ENCODE data around the gene FRY.

Gene FRY

GRCh38 chr13:32299893-32300292 lies 268.3 kb downstream of the FRY start:
- no peak for DNase-seq (ENCODE audit: low spot score)
- FAIRE-seq: no peak

- FAIRE-seq (no peak), DNase-seq (ENCODE audit: low spot score) (no peak)
These were observed 268.8 kb downstream of the FRY start for GRCh38 chr13:32300406-32300805.

- DNase-seq (ENCODE audit: low spot score): no peak
- FAIRE-seq: no peak
These were observed 269.3 kb downstream of the FRY start for GRCh38 chr13:32300920-32301319.

DNA sequence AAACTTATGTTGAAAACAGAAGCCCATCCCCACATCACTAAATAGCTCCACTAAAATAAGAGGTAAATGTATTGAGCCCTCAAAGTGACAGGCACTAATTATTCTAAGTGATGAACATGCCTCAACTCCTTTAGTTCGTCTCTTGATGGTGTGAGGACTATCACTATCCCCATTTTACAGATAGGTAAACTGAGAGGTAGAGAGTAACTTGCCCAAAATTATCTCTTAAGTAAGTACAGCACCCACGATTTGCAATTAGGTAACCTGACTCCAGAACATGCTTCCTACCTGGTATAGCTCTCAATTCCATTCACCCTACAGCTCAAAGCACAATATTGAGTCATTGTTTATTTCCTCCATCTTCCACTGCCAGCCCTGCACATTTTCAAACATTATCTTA lies 270.9 kb downstream of the FRY start:
- DNase-seq (ENCODE audit: low spot score) (no peak), FAIRE-seq (no peak)

DNA sequence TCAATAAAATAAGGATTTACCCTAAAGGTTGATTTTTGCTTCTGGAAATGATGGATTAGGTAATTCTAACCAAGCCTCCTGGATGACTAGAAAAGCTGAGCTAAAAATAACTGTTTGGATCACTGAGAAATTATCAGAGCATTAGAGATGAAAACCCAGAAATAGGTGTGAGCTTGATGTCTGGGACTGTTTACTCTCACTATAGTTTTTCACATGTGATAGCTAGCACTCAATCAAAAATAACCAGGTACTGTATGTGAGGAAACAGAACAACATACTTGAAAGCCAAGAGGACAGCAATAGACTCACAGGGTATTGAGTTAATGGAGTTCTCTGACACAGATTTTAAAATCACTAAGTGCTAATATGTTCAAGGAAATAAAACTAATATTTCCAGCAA lies 274.1 kb downstream of the FRY start:
- FAIRE-seq: no peak
- no peak for DNase-seq (ENCODE audit: low spot score)

DNA sequence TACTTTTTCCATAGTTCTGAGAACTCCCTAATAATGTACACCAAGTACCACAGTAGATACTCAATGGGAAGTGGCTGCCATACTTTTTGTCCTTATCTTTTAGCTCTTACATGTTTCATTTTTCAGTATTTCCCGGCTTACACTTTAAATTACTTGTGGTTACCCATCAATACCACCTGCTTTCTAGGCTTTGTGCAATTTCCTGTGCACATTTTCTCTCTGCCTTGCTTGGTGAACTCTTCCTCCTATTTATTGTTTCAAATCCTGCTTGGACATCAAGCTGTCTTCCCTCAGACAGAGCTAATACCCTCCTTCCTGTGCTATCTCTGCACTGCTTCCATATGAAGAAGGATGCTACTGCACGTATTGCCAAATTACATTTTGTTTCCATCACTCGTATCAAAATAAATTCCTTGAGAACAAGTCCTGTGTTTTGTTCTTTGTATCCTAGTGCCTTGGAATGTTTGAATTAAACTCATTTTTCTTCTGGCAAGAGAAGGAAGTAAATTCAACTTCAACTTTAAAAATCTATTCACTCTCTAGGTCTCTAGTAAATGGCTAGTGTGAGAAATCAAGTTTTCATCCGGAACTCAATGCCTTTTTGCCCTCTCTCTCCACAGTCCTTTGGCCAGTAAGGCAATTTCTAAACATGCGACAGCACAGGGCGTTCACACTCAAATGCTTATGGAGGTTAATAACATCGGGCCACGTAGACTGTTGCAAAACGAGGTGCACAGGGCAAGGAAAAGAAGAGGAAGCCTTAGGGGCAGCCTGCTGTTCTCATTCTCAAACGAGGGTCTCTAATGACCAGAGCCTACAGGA lies 277.9 kb downstream of the FRY start:
- DNase-seq (ENCODE audit: low spot score) (no peak), FAIRE-seq (no peak)

DNA sequence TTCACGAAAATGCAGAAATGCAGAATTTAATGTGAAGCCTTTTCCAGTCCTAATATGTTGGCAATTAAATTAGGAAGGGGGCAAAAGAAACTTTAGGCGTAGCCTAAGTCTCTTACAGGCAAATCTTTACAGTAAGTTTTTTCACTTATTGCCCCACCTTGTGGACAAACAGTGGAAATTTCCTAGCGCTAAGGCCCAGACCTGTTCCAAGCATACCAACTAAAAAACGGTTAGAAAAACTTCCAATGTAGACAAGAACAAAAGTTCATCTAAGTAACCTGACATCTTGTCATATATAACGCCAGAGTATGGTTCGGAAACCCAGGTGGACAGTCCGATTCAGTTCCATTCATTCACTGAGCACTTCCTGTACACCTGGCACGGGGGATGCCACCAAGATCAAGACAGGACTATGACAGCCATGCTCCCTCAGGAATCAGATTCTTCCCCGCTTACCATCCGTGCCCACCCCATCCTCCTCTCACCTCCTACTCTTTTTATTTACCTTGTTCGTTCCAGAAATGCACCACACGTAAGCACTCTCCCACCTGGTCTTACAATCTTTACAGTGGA lies 278.6 kb downstream of the FRY start:
- DNase-seq (ENCODE audit: low spot score) (peak; percentile 8), FAIRE-seq (no peak)

DNA sequence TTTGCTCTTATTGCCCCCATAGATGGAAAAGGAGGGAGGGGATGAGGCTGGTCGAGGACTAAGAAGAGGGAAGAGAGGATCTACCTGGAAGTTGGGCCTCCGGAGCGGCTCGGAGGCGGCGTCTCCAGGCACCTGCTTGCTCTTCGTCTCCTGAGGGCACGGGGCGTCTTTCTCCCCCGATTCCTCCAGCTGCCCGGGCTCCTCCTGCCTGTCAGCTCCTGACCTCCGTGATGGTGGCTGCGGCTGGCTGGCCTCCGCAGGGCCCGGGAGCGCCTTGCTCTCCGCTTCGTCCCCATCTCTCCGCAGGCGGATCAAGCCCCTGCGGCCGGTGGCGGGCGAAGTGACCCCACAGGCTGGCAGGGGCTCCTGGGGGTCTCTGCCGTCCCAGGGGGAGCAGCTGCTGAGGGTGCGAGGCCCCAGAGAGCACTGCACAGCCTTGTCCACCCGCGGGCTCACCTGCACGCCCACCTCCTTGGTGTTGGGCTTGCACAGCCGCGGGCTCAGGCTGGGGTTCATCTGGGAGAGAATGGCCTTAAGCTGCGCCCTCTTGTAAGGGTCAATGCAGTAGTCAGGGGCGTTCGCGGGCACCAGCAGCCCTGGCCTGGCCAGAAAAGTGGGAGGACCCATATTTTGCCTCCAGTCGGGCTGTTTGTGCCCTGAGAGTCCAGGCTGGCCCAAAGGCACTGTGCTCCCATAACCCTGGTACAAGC lies 279.8 kb downstream of the FRY start:
- FAIRE-seq: no peak
- no peak for DNase-seq (ENCODE audit: low spot score)

- DNase-seq (ENCODE audit: low spot score): no peak
- FAIRE-seq: no peak
These were observed 283.0 kb downstream of the FRY start for GRCh38 chr13:32314271-32315237.

DNA sequence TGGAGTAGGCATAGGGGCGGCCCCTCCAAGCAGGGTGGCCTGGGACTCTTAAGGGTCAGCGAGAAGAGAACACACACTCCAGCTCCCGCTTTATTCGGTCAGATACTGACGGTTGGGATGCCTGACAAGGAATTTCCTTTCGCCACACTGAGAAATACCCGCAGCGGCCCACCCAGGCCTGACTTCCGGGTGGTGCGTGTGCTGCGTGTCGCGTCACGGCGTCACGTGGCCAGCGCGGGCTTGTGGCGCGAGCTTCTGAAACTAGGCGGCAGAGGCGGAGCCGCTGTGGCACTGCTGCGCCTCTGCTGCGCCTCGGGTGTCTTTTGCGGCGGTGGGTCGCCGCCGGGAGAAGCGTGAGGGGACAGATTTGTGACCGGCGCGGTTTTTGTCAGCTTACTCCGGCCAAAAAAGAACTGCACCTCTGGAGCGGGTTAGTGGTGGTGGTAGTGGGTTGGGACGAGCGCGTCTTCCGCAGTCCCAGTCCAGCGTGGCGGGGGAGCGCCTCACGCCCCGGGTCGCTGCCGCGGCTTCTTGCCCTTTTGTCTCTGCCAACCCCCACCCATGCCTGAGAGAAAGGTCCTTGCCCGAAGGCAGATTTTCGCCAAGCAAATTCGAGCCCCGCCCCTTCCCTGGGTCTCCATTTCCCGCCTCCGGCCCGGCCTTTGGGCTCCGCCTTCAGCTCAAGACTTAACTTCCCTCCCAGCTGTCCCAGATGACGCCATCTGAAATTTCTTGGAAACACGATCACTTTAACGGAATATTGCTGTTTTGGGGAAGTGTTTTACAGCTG lies 283.9 kb downstream of the FRY start, which contains the start of the genes BRCA2 and ZAR1L:
TSS of gene BRCA2 (plus strand) at position 271 of the 790 bp plus-strand sequence. CDS start 953 bp downstream, outside the sequence.
TSS of gene ZAR1L (minus strand) at position 126 of the 790 bp plus-strand sequence. CDS start 3,438 bp downstream, outside the sequence.
- peak; percentile 77 for DNase-seq (ENCODE audit: low spot score)
- FAIRE-seq: peak; percentile 25

- no peak for DNase-seq (ENCODE audit: low spot score)
- no peak for FAIRE-seq
These were observed 284.4 kb downstream of the FRY start for GRCh38 chr13:32316028-32316339.

DNA sequence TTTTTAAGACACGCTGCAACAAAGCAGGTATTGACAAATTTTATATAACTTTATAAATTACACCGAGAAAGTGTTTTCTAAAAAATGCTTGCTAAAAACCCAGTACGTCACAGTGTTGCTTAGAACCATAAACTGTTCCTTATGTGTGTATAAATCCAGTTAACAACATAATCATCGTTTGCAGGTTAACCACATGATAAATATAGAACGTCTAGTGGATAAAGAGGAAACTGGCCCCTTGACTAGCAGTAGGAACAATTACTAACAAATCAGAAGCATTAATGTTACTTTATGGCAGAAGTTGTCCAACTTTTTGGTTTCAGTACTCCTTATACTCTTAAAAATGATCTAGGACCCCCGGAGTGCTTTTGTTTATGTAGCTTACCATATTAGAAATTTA lies 284.9 kb downstream of the FRY start:
- no peak for DNase-seq (ENCODE audit: low spot score)

DNA sequence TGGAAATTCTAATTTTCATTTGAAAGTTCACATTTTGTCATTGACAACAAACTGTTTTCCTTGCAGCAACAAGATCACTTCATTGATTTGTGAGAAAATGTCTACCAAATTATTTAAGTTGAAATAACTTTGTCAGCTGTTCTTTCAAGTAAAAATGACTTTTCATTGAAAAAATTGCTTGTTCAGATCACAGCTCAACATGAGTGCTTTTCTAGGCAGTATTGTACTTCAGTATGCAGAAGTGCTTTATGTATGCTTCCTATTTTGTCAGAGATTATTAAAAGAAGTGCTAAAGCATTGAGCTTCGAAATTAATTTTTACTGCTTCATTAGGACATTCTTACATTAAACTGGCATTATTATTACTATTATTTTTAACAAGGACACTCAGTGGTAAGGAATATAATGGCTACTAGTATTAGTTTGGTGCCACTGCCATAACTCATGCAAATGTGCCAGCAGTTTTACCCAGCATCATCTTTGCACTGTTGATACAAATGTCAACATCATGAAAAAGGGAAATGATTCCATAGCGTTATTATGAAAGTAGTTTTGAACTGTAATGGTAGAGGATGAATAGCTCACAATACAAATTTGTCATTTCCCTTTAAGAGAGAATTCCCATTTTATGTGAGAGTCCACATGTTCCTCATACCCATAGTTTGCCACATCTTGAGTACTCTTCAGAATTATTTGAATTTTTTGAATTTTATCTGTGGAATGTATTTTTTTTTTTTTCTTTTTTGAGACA lies 286.3 kb downstream of the FRY start:
- DNase-seq (ENCODE audit: low spot score) (no peak), FAIRE-seq (no peak)

More for the DNA sequence above, 284.9 kb downstream of the FRY start:
- no peak for FAIRE-seq

DNA sequence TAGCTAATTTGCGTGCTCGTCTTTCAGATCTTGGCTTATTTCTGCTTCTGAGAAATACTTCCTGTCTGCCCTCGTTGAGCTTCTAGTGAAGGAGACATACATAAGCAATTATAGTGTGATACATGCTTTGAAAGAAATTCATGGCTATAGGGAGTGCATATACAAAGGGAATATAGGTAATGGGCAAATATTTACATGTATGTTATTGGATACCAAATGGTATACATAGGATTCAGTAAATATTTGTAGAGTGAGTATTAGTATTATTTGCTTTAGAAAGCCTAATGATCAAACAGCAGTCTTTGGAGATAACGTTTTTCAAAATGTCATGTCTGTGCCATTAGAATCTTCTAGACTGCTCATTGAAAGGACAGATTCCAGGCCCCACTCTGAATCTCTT lies 289.0 kb downstream of the FRY start:
- no peak for FAIRE-seq
- DNase-seq (ENCODE audit: low spot score): no peak

GRCh38 chr13:32323912-32324311 lies 292.3 kb downstream of the FRY start:
- FAIRE-seq (no peak), DNase-seq (ENCODE audit: low spot score) (peak; percentile 48)

GRCh38 chr13:32330441-32330840 lies 298.9 kb downstream of the FRY start:
- DNase-seq (ENCODE audit: low spot score): no peak
- no peak for FAIRE-seq

- FAIRE-seq (no peak), DNase-seq (ENCODE audit: low spot score) (no peak)
These were observed 303.1 kb downstream of the FRY start for GRCh38 chr13:32334671-32335070.

DNA sequence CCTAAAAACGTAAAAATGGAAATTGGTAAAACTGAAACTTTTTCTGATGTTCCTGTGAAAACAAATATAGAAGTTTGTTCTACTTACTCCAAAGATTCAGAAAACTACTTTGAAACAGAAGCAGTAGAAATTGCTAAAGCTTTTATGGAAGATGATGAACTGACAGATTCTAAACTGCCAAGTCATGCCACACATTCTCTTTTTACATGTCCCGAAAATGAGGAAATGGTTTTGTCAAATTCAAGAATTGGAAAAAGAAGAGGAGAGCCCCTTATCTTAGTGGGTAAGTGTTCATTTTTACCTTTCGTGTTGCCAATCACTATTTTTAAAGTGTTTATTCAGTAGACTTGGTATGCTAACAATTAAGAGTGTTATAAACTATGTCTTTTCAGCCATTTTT lies 309.3 kb downstream of the FRY start:
- DNase-seq (ENCODE audit: low spot score) (no peak), FAIRE-seq (no peak)

DNA sequence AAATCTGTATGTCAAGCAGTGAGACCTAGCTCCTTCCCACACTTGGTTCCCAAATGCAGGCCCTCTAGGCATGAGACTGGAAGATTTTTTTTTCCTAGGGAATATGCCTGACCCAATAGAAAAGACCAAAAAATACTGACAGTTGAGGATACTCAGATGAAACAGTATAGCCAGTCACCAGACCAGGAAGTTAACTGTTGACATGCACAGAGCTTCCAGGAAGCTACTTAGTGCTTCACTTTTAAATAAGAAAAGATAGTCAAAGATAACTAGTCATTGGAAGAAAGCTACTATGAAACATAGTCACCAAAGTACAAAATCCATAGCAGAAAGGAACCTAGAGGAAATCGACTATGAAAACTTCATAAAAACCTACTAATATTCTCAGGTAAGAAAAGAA lies 316.1 kb downstream of the FRY start:
- no peak for FAIRE-seq
- DNase-seq (ENCODE audit: low spot score): no peak
